HCT116 (cell line): ENCODE measurements around the gene DCAF15. TPM values are rescaled to one million over a fixed set of nuclear protein-coding genes. Genes with fewer than 3 reads are reported as not detected.

ENCODE experiments used
- ATAC-seq: fragments of 200-7000 bp; cut with Tn5 transposase; 2 replicates; pipeline ENCODE4 v1.9.1; 2020; ENCODE audit warnings: mild to moderate bottlenecking, moderate library complexity
- BruUV-seq: library from RNA; stranded (reverse); fragments of 400-500 nt; replicated peaks from 2 replicates; lab custom pipeline; 2021; lab: Mats Ljungman, UMichigan
- CTCF ChIA-PET: fragments of 300-600 bp; sonication (Branson Sonifier 250); formaldehyde crosslinking; loops from one replicate; lab custom pipeline; 2021; ENCODE audit warnings: antibody characterized with exemption; lab: Charles Lee
- POLR2A ChIA-PET: fragments of 300-600, 350-600 bp; sonication (Branson Sonifier 250); formaldehyde crosslinking; loops from one replicate; lab custom pipeline; 2021; ENCODE audit warnings: antibody characterized with exemption; lab: Charles Lee
- RAD21 ChIA-PET, 2 experiments: fragments of 300-600 bp; sonication (Branson Sonifier 250); formaldehyde crosslinking; loops; one replicate each; lab custom pipeline; 2023; ENCODE audit warnings: low total read pairs in 2 of 2; ENCODE audit not compliant: uncharacterized antibody in 2 of 2, unreplicated experiment in 2 of 2, low non-redundant PET in 1 of 2; lab: Charles Lee
- DNase-seq: peaks from one replicate; pipeline ENCODE4 v3.0.0-alpha.2; 2010; ENCODE audit warnings: low read depth, low spot score
- H2AFZ ChIP-seq: fragments of 200-600 bp; shearing (Covaris generic), sonication (generic); 2 replicates; pipeline ENCODE4 v1.6.1; 2017; ENCODE audit warnings: low read depth, mixed run types, mixed read lengths, antibody characterized with exemption, low read length; ENCODE audit not compliant: poor library complexity, severe bottlenecking
- H3K27ac ChIP-seq: 2 replicates; pipeline ENCODE4 v1.5.1; 2012; ENCODE audit warnings: low read depth, low read length
- H3K27me3 ChIP-seq: fragments of 200-600 bp; sonication (generic); 2 replicates; pipeline ENCODE4 v1.6.1; 2016; ENCODE audit warnings: mixed run types, low read length, mixed read lengths; ENCODE audit not compliant: insufficient read depth
- H3K36me3 ChIP-seq, 2 experiments: fragments of 200-500 bp in 1 of 2; fragments of 200-600 bp in 1 of 2; sonication (Bioruptor generic) in 1 of 2; sonication (generic) in 1 of 2; 2 replicates each; pipeline versions ENCODE4 v1.5.1 to v1.6.1; 2014 to 2016; ENCODE audit warnings: low read length in 2 of 2, inconsistent platforms in 1 of 2, mixed read lengths in 1 of 2, mixed run types in 1 of 2; ENCODE audit not compliant: insufficient read depth in 2 of 2, control insufficient read depth in 1 of 2
- H3K4me1 ChIP-seq, 2 experiments: fragments of 200-600 bp in 1 of 2; sonication (generic) in 1 of 2; 2 replicates each; pipeline versions ENCODE4 v1.5.1 to v1.6.1; 2012 to 2017; ENCODE audit warnings: low read length in 2 of 2, inconsistent platforms in 1 of 2, mild to moderate bottlenecking in 1 of 2, mixed read lengths in 1 of 2, mixed run types in 1 of 2, moderate library complexity in 1 of 2; ENCODE audit not compliant: insufficient read depth in 2 of 2, control insufficient read depth in 1 of 2
- H3K4me2 ChIP-seq: fragments of 200-600 bp; sonication (generic); 2 replicates; pipeline ENCODE4 v1.6.1; 2017; ENCODE audit warnings: mixed run types, low read length, mixed read lengths
- H3K4me3 ChIP-seq, 2 experiments: fragments of 200-600 bp in 1 of 2; sonication (generic) in 1 of 2; replicated peaks in 1 of 2; 2 replicates each; pipeline ENCODE4 v1.5.1; 2011 to 2016; ENCODE audit warnings: low read length in 2 of 2, control low read depth in 1 of 2, low read depth in 1 of 2, mild to moderate bottlenecking in 1 of 2, mixed read lengths in 1 of 2, mixed run types in 1 of 2
- H3K79me2 ChIP-seq: fragments of 200-600 bp; sonication (generic); 2 replicates; pipeline ENCODE4 v1.6.1; 2017; ENCODE audit warnings: mild to moderate bottlenecking, mixed run types, low read length, moderate library complexity, mixed read lengths; ENCODE audit not compliant: insufficient read depth
- H3K9ac ChIP-seq: fragments of 200-600 bp; sonication (generic); 2 replicates; pipeline ENCODE4 v1.6.1; 2016; ENCODE audit warnings: low read length, mixed read lengths
- H3K9me2 ChIP-seq: fragments of 200-600 bp; sonication (generic), shearing (Covaris generic); 2 replicates; pipeline ENCODE4 v1.6.1; 2017; ENCODE audit warnings: mixed run types, mild to moderate bottlenecking, moderate library complexity; ENCODE audit not compliant: insufficient read depth
- H3K9me3 ChIP-seq, 2 experiments: fragments of 200-500 bp in 1 of 2; fragments of 200-600 bp in 1 of 2; sonication (Bioruptor generic) in 1 of 2; sonication (generic) in 1 of 2; 2 replicates each; pipeline ENCODE4 v1.6.1; 2014 to 2017; ENCODE audit warnings: low read length in 2 of 2, mixed read lengths in 2 of 2, inconsistent platforms in 1 of 2, low read depth in 1 of 2, mild to moderate bottlenecking in 1 of 2, mixed run types in 1 of 2, moderate library complexity in 1 of 2; ENCODE audit not compliant: control insufficient read depth in 1 of 2, insufficient read depth in 1 of 2
- H4K20me1 ChIP-seq: fragments of 200-600 bp; sonication (generic), shearing (Covaris generic); 2 replicates; pipeline ENCODE4 v1.6.1; 2017; ENCODE audit warnings: mixed run types, mild to moderate bottlenecking, moderate library complexity; ENCODE audit not compliant: insufficient read depth
- CTCF ChIP-seq, 3 experiments: fragments of 200-600 bp in 1 of 3; sonication (generic) in 1 of 3; IDR thresholded peaks in 2 of 3; conservative IDR thresholded peaks in 1 of 3; 2 replicates each; pipeline ENCODE4 v1.5.1; 2012 to 2017; ENCODE audit warnings: low read depth in 2 of 3, low read length in 2 of 3, antibody characterized with exemption in 1 of 3, borderline replicate concordance in 1 of 3, control low read depth in 1 of 3, mild to moderate bottlenecking in 1 of 3, mixed read lengths in 1 of 3, mixed run types in 1 of 3, moderate library complexity in 1 of 3; ENCODE audit not compliant: insufficient read depth in 1 of 3
- ELF1 ChIP-seq: IDR thresholded peaks from 2 replicates; pipeline ENCODE4 v1.6.1; 2012; ENCODE audit warnings: low read depth, borderline replicate concordance
- EZH2 ChIP-seq: fragments of 200-600 bp; sonication (generic); IDR thresholded peaks from 2 replicates; pipeline ENCODE4 v1.6.1; 2017; ENCODE audit warnings: antibody characterized with exemption, mixed run types
- FOSL1 ChIP-seq: IDR thresholded peaks from 2 replicates; pipeline ENCODE4 v1.6.1; 2012; ENCODE audit warnings: low read depth
- POLR2A ChIP-seq: IDR thresholded peaks from 2 replicates; pipeline ENCODE4 v1.7.0; 2011; ENCODE audit warnings: borderline replicate concordance; ENCODE audit not compliant: insufficient read depth, insufficient read length; ENCODE audit errors: extremely low read depth
- RAD21 ChIP-seq: IDR thresholded peaks from 2 replicates; pipeline ENCODE4 v1.6.1; 2012; ENCODE audit warnings: low read depth, mild to moderate bottlenecking
- SIN3A ChIP-seq: IDR thresholded peaks from 2 replicates; pipeline ENCODE4 v1.6.1; 2012; ENCODE audit warnings: low read depth
- SRF ChIP-seq: IDR thresholded peaks from 2 replicates; pipeline ENCODE4 v1.6.1; 2012; ENCODE audit warnings: low read depth
- TCF7L2 ChIP-seq: IDR thresholded peaks from 2 replicates; pipeline ENCODE4 v1.7.0; 2011; ENCODE audit warnings: borderline replicate concordance, inconsistent platforms; ENCODE audit not compliant: insufficient read depth, insufficient read length; ENCODE audit errors: extremely low read depth
- ZBTB33 ChIP-seq: IDR thresholded peaks from 2 replicates; pipeline ENCODE4 v1.6.1; 2011; ENCODE audit warnings: mild to moderate bottlenecking, low read length, moderate library complexity; ENCODE audit not compliant: insufficient replicate concordance; ENCODE audit errors: extremely low read depth
- intact Hi-C: fragments of 100-400 bp; cut with micrococcal nuclease; formaldehyde crosslinking; loops from 2 replicates; pipeline ENCODE4 v1.10.0; 2022
- total RNA-seq: library from RNA; stranded (reverse); gene quantifications from one replicate; pipeline ENCODE4 v1.2.1, GENCODE V29; 2021; ENCODE audit not compliant: unreplicated experiment

Gene DCAF15
- total RNA-seq, 1 experiment from 2014 or later = 46.2 TPM

DNA sequence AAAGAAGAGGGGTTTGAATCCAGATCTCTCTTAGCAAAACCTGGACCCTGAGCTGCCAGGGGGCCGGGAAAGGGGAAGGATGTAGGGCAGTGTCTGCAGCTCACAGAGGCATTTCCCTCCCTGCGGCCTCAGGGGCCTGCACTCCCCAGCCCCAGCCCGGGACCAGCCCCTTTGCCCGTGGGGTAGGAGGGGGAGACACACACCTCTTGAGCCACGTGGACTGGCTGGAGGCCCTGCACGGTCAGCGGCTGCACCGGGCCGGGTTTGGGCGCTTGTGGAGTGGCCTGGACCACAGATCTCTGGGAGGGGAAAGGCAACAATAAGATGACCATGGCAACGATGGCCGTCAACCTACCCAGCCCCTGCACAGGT, 26.9 kb downstream of the DCAF15 start:
- Histone ChIP-seq H3K4me1 (peaks cover 0 to 4% of the 10 kb centered on the region in 2 experiments; a peak in 3 of 4 replicates), H3K9me2 (no peaks in the 10 kb centered on the region), H3K4me3 (no peak overlapping the region), H3K9ac (no peak overlapping the region), H3K27me3 (no peaks in the 10 kb centered on the region), H3K36me3 (no peaks in the 10 kb centered on the region; a peak in 1 of 4 replicates), H4K20me1 (no peaks in the 10 kb centered on the region), H3K27ac (no peak overlapping the region), H3K9me3 (no peaks in the 10 kb centered on the region), H3K79me2 (no peaks in the 10 kb centered on the region), H3K4me2 (no peak overlapping the region), H2AFZ (no peak overlapping the region)
- ATAC-seq (no peak), DNase-seq (no peak)
- ChIA-PET POLR2A (no interaction called here), CTCF (no interaction called here), RAD21 (no interaction called here)
- intact Hi-C loops = no loop called here
- TF ChIP-seq SRF (no peak), POLR2A (no peak), EZH2 (no peak), CTCF (IDR thresholded peaks at IDR 0.05 in 2 of 3, conservative IDR thresholded peaks at IDR 0.05 in 1 of 3; ENCODE audit: borderline replicate concordance in 1 of 3, insufficient read depth in 1 of 3, low read depth in 2 of 3, low read length in 2 of 3) (no peak), SIN3A (no peak), RAD21 (no peak), FOSL1 (no peak), ZBTB33 (no peak), TCF7L2 (no peak), ELF1 (no peak)
- BruUV-seq = no TSS peak
